HepG2 (cell line): Measurements from ENCODE around the gene MNAT1. TPM values are rescaled to one million over a fixed set of nuclear protein-coding genes. Genes with fewer than 3 reads are reported as not detected.

Experiments
- DZIP1 ChIP-seq: sonication (generic); formaldehyde crosslinking; IDR thresholded peaks from 2 replicates; pipeline ENCODE4 v1.5.0; 2020; ENCODE audit warnings: mild to moderate bottlenecking, missing genetic modification reagents
- FOXK1 ChIP-seq: sonication (generic); formaldehyde crosslinking; IDR thresholded peaks from 2 replicates; pipeline ENCODE4 v1.4.0; 2020; ENCODE audit warnings: low read depth, missing genetic modification reagents, borderline replicate concordance
- HIVEP1 ChIP-seq: sonication (generic); formaldehyde crosslinking; IDR thresholded peaks from 2 replicates; pipeline ENCODE4 v1.4.0; 2020; ENCODE audit warnings: mild to moderate bottlenecking, missing genetic modification reagents
- IKZF1 ChIP-seq: fragments of 450-650 bp; IDR thresholded peaks from 2 replicates; pipeline ENCODE4 v1.7.1; 2016
- KAT2B ChIP-seq: fragments of 150-350 bp; IDR thresholded peaks from 2 replicates; pipeline ENCODE4 v1.6.1; 2014; ENCODE audit warnings: low read depth, low read length, borderline replicate concordance
- MXD4 ChIP-seq: IDR thresholded peaks from 2 replicates; pipeline ENCODE4 v1.6.1; 2016; ENCODE audit warnings: mild to moderate bottlenecking, missing biosample characterization, missing genetic modification reagents
- NFYC ChIP-seq: IDR thresholded peaks from 2 replicates; pipeline ENCODE4 v1.6.1; 2016; ENCODE audit warnings: missing genetic modification reagents, missing compliant biosample characterization
- NPAS2 ChIP-seq: sonication (generic); formaldehyde crosslinking; IDR thresholded peaks from 2 replicates; pipeline ENCODE4 v1.8.0; 2022; ENCODE audit warnings: mild to moderate bottlenecking, missing genetic modification reagents, borderline replicate concordance
- NR0B2 ChIP-seq: sonication (generic); formaldehyde crosslinking; IDR thresholded peaks from 2 replicates; pipeline ENCODE4 v1.4.0; 2020; ENCODE audit warnings: mild to moderate bottlenecking, missing genetic modification reagents
- PCBP1 ChIP-seq: fragments of 200-400 bp; formaldehyde crosslinking; IDR thresholded peaks from 2 replicates; pipeline ENCODE4 v1.6.1; 2017; ENCODE audit warnings: mild to moderate bottlenecking, low read depth, low read length, borderline replicate concordance
- RBM39 ChIP-seq: fragments of 200-400 bp; formaldehyde crosslinking; IDR thresholded peaks from one replicate; pipeline ENCODE4 v1.6.1; 2018; ENCODE audit warnings: antibody characterized with exemption, mild to moderate bottlenecking, low read depth, low read length; ENCODE audit not compliant: poor library complexity, severe bottlenecking
- SIN3A ChIP-seq: IDR thresholded peaks from 2 replicates; pipeline ENCODE4 v1.6.1; 2011; ENCODE audit warnings: low read depth, mild to moderate bottlenecking, control low read depth, low read length, borderline replicate concordance
- SPEN ChIP-seq: sonication (generic); formaldehyde crosslinking; IDR thresholded peaks from 2 replicates; pipeline ENCODE4 v1.5.1; 2020; ENCODE audit warnings: low read depth, mild to moderate bottlenecking, missing genetic modification reagents
- TGIF2 ChIP-seq: IDR thresholded peaks from 2 replicates; pipeline ENCODE4 v1.6.1; 2016; ENCODE audit warnings: control low read depth, missing compliant biosample characterization
- TP53 ChIP-seq: sonication (generic); formaldehyde crosslinking; conservative IDR thresholded peaks from 2 replicates; pipeline ENCODE4 v1.4.0; 2020; ENCODE audit warnings: missing genetic modification reagents
- ZNF260 ChIP-seq: sonication (generic); formaldehyde crosslinking; IDR thresholded peaks from 2 replicates; pipeline ENCODE4 v1.4.0; 2020; ENCODE audit warnings: missing genetic modification reagents, low read depth, mild to moderate bottlenecking, borderline replicate concordance
- ZNF451 ChIP-seq: sonication (generic); formaldehyde crosslinking; IDR thresholded peaks from 2 replicates; pipeline ENCODE4 v1.5.0; 2020; ENCODE audit warnings: mild to moderate bottlenecking, missing genetic modification reagents
- ZNF496 ChIP-seq: sonication (generic); formaldehyde crosslinking; IDR thresholded peaks from 2 replicates; pipeline ENCODE4 v1.8.1; 2023; ENCODE audit warnings: mild to moderate bottlenecking, moderate library complexity, missing genetic modification reagents; ENCODE audit not compliant: insufficient replicate concordance
- ZNF644 ChIP-seq: IDR thresholded peaks from 2 replicates; pipeline ENCODE4 v1.6.1; 2016; ENCODE audit warnings: low read depth
- ZNF781 ChIP-seq: sonication (generic); formaldehyde crosslinking; IDR thresholded peaks from 2 replicates; pipeline ENCODE4 v1.5.1; 2020; ENCODE audit warnings: borderline replicate concordance, mild to moderate bottlenecking, missing genetic modification reagents; ENCODE audit errors: not compliant biosample characterization
- polyA plus RNA-seq, 8 experiments: library from polyadenylated mRNA; depleted of rRNA in 3 of 8; stranded (reverse) in 7 of 8; unstranded in 1 of 8; fragments of >200 nt; fragmentation: Illumina TruSeq in 4 of 8; extraction: Trizol in 4 of 8; gene quantifications; 2 replicates each; pipeline versions ENCODE4 v1.2.1 to v1.2.3, GENCODE V29; 2011 to 2016; ENCODE audit warnings: low read depth in 4 of 8, missing spikeins in 1 of 8, mixed read lengths in 1 of 8; ENCODE audit not compliant: insufficient read depth in 1 of 8
- total RNA-seq, 5 experiments: library from RNA; depleted of rRNA; stranded (reverse); fragments of >200 nt; fragmentation: Illumina TruSeq; extraction: Trizol; gene quantifications; 2 replicates each; pipeline ENCODE4 v1.2.3, GENCODE V29; 2016; ENCODE audit warnings: low read depth in 1 of 5
- TF ChIP-seq, protein P1 (sequence below): sonication (generic); formaldehyde crosslinking; IDR thresholded peaks from 2 replicates; pipeline ENCODE4 v1.4.0; 2020; ENCODE audit warnings: missing genetic modification reagents
- TF ChIP-seq, protein P2 (sequence below): IDR thresholded peaks from 2 replicates; pipeline ENCODE4 v1.6.1; 2016; ENCODE audit warnings: low read depth

The MNAT1 gene
- total and polyA plus RNA-seq, 2 of the 13 experiments (the other 11 are each of a cell fraction or from before 2014, with no cell fraction given) = 49.2 to 94.8 TPM

GRCh38 chr14:60691383-60692113 lies 43.0 kb upstream of the MNAT1 start (continued):
- TF ChIP-seq ZNF451 (CRISPR knock-in tag) (no peak), ZNF496 (CRISPR knock-in tag) (no peak), RBM39 (no peak), ZNF781 (CRISPR knock-in tag) (no peak), HIVEP1 (CRISPR knock-in tag) (no peak), SIN3A (no peak), NR0B2 (no peak), SPEN (no peak), KAT2B (no peak), TP53 (CRISPR knock-in tag) (no peak), ZNF260 (CRISPR knock-in tag) (no peak), NPAS2 (CRISPR knock-in tag) (no peak), MXD4 (CRISPR knock-in tag) (no peak), FOXK1 (0 out of 2 replicates have a peak, but pooled peaks have one; percentile 18), ZNF644 (CRISPR knock-in tag) (peak; percentile 82), TGIF2 (CRISPR knock-in tag) (no peak), DZIP1 (CRISPR knock-in tag) (no peak), IKZF1 (no peak), NFYC (no peak), PCBP1 (no peak)
- TF ChIP-seq, protein P1, sequence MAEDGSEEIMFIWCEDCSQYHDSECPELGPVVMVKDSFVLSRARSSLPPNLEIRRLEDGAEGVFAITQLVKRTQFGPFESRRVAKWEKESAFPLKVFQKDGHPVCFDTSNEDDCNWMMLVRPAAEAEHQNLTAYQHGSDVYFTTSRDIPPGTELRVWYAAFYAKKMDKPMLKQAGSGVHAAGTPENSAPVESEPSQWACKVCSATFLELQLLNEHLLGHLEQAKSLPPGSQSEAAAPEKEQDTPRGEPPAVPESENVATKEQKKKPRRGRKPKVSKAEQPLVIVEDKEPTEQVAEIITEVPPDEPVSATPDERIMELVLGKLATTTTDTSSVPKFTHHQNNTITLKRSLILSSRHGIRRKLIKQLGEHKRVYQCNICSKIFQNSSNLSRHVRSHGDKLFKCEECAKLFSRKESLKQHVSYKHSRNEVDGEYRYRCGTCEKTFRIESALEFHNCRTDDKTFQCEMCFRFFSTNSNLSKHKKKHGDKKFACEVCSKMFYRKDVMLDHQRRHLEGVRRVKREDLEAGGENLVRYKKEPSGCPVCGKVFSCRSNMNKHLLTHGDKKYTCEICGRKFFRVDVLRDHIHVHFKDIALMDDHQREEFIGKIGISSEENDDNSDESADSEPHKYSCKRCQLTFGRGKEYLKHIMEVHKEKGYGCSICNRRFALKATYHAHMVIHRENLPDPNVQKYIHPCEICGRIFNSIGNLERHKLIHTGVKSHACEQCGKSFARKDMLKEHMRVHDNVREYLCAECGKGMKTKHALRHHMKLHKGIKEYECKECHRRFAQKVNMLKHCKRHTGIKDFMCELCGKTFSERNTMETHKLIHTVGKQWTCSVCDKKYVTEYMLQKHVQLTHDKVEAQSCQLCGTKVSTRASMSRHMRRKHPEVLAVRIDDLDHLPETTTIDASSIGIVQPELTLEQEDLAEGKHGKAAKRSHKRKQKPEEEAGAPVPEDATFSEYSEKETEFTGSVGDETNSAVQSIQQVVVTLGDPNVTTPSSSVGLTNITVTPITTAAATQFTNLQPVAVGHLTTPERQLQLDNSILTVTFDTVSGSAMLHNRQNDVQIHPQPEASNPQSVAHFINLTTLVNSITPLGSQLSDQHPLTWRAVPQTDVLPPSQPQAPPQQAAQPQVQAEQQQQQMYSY (CRISPR knock-in tag) = no peak
- TF ChIP-seq, protein P2, sequence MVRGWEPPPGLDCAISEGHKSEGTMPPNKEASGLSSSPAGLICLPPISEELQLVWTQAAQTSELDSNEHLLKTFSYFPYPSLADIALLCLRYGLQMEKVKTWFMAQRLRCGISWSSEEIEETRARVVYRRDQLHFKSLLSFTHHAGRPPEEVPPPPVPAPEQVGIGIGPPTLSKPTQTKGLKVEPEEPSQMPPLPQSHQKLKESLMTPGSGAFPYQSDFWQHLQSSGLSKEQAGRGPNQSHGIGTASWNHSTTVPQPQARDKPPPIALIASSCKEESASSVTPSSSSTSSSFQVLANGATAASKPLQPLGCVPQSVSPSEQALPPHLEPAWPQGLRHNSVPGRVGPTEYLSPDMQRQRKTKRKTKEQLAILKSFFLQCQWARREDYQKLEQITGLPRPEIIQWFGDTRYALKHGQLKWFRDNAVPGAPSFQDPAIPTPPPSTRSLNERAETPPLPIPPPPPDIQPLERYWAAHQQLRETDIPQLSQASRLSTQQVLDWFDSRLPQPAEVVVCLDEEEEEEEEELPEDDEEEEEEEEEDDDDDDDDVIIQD (CRISPR knock-in tag) = peak; percentile 59; the same call in 1 of the 2 replicates
